Islet precursor cell (in vitro differentiated cells): ENCODE results near the gene CACNG1.
A peak's percentile ranks its signal among the peaks of the same experiment; 100 is the strongest.
"Not testable (repeated sequence)": the region's sequence is repeated elsewhere in the genome, so short reads cannot be mapped to it uniquely, and the experiment has no call there.

ENCODE experiments used
- DNase-seq: peaks from one replicate; pipeline ENCODE4 v3.0.0-alpha.2; 2018

The CACNG1 gene

DNA sequence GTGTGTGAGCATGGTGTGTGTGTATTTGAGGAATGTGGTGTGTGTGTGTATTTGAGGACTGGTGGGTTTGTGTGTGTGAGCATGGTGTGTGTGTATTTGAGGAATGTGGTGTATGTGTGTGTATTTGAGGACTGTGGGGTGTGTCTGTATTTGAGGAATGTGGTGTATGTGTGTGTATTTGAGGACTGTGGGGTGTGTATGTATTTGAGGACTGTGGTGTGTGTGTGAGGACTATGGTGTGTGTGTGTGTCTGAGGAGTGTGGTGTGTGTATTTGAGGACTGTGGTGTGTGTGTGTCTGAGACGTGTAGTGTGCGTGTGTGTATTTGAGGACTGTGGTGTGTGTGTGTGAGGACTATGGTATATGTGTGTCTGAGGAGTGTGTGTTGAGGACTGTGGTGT, 18.0 kb upstream of the CACNG1 start:
- DNase-seq = no peak

DNA sequence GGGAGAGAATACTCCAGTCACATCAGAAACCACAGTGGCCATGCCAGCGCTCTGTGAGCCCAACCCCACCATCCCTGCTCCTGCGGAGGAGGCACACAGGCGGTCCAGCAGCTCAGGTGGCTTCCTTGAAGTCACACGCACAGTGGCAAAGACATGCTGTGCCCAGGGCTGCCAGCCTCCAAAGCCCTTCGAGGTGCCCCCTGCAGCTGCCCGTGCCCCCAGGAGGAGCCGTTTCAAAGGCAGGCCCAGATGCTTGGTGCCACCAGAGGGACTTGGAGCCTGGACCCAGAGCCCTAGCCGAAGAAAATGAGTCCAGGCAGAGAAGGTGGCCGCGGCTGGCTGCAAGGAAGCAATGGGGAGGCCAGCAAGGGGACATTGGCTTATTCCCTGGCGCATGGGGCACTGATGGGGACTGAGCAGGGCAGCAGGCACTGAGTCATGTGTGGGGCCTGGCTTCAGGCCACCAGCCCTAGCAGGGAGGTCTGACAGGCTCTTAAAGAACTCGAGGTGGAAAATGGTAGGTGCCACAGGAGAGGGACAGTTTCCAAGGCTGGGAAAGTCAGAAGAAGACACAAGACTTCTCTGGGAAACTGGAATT, 17.2 kb upstream of the CACNG1 start:
- no peak for DNase-seq

DNA sequence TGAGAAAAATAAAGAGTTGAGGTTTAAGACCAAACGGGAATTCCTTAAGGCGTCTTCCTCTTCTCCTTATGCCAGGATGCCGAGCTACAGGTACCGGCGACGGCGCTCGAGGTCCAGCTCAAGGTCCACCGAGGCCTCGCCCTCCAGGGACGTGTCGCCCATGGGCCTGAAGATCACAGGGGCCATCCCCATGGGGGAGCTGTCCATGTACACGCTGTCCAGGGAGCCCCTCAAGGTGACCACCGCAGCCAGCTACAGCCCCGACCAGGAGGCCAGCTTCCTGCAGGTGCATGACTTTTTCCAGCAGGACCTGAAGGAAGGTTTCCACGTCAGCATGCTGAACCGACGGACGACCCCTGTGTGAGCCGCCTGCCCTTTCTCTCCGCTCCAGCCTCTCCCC, 13.7 kb upstream of the CACNG1 start:
- peak; percentile 54 for DNase-seq

DNA sequence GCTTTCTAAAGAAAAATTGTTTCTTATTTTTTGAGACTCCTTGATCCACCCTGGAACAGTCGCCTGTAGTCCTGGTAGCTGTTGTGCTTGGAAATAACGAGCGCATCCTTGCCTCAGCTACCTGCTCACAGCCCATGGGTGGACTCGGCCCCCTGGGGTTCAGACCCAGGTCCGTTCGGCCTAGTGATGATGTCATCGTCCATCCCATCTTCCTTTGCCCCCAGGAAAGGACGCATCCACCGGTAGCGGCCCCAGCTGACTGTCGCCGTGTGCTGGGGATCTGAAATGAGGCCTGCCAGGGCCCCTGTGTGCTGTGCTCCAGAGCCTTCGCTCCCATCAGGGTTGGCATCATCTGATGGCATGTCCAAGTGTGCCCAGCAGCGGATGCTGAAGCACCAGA, 12.0 kb upstream of the CACNG1 start:
- DNase-seq = no peak

DNA sequence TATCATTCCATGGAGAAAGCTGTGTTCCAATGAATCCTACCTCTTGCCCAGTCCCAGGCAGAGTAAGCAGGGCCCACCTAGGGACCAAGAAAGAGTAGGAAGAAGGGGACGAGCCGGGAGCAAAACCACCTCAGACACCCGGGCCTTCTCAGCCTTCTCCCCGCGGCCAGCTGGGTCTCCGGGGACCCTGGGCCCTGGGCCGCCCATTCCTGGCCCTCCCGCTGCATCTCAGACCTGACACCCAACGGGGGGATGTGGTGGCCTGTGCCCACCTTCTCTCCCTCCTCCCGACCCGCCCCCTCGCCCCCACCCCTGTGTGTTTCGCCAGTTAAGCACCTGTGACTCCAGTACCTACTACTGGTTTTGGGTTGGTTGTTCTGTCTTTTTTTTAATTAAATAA, 11.4 kb upstream of the CACNG1 start:
- DNase-seq = peak; percentile 53

DNA sequence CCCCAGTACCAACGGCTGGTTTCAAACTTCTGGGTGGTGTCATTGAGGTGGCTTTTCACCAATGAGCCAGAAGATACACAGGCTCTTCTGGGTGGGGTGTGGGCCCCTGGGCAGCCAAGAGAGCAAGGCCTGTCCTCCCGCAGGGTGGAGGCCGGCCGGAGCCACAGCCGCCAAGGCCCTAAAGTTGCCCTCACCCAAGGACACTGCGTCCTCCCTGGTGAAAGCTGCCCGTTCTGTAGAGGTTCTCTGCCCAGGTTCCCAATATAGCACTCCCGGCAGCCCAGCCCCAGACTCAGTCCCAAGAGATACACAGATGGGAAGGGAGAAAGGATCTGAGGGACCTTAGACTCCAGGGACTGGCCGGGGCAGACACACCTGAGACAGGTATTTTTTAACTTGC, 10.7 kb upstream of the CACNG1 start:
- DNase-seq = no peak

DNA sequence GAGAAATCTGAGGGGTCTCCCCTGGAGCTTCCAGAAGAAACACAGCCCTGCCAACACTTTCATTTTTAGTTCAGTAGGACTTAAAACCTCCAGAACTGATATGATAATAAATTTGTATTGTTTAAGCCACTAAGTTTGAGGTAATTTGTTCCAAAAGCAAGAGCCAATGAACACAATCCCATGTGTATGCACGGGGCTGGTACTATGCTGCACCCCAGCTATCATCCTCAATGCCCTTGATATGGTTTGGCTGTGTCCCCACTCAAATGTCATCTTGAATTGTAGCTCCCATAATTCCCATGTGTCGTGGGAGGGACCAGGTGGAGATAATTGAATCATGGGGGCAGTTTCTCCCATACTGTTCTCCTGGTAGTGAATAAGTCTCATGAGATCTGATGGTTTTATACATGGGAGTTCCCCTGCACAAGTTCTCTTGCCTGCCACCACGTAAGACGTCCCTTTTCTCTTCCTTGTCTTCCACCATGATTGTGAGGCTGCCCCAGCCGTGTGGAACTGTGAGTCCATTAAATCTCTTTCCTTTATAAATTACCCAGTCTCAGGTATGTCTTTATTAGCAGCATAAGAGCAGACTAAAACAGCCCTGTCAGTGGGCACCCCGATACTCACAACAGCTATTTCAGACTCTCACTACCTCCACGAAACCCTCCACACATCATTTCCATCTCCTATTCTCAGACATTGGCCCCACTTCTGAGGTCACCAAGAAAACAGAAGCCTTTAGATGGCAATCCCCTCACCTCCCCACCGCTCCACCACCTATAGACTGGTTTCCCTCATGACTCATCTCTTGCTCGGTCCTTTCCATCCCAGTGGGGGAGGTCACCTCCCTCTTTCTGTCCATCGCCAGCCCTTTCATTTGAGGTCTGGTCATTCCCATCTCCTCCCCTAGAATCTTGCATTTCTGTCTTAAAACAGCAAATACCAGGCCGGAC, 8.9 kb upstream of the CACNG1 start:
- no peak for DNase-seq

DNA sequence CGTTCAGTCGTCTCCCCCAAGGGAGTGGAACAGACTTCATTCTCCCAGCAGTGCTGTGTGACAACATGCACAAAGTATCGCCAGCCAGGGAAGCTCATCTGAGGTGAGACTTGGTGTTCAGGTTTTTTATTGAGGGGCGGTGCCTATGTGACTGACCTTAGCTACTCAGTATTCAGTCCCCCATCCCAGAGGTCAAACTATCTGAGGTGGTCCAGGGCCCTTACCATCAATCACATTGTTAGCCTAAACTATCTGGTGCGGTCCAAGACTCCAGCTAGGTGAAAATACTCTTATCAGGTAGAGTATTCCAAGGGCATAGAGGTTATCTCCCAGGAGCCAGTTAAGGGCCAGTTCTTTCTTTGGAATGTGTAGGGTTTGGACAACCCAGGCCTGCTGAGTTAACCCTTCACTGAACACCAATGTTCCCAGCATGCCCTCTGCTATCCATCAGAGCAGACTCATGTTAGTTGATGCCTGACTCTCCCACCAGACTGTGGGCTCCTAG, 5.4 kb upstream of the CACNG1 start:
- DNase-seq = no peak

DNA sequence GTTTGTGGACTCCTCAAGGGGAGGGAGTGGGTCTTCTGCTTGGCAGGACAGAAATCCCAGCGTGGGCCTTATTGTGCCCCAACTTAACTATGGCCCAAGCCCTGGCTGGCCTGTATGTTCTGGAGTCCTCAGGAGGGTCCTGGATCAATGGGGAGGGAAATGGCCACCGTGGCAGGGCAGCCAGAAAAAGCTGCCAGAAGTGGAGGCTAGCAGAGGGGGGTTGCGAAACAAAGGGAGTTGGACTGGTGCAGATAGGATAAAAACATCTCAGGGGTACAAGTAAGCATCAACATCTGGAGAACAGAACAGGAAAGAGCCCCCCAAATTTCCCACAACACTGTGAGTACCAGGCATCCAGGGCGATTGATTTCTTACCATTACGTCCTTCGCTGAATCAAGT, 3.7 kb upstream of the CACNG1 start:
- DNase-seq = peak; percentile 50

DNA sequence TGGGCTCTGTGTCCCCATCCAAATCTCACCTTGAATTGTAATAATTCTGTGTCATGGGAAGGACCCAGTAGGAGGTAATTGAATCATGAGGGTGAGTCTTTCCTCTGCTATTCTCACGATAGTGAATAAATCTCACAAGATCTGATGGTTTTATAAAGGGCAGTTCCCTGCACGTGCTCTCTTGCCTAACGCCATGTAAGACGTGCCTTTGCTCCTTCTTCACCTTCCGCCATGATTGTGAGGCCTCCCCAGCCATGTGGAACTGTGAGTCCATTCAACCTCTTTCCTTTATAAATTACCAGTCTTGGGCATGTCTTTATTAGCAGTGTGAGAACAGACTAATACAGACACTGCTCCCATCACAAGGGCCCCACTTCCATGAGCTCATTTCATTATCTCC, 3.2 kb upstream of the CACNG1 start:
- not testable (repeated sequence) for DNase-seq

DNA sequence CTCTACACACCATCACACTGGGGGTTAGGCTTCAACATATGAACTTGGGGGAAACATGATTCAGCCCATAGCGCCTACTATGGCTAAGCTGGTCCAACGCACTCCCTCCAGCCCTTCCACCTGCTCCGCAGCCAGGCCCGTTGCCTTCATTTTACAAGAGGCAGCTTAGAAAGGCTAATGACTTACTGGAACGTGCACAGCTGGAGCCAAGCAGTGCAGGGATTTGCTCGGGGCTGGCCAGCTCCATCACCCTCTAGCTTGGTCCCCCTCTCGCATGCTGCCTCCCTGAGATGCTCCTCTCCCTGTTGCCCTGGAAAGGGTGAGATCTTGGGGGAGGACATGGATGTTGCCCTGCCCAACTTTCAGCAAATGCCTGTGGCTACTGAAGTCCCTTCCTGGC, 2.8 kb upstream of the CACNG1 start:
- DNase-seq = peak; percentile 48

DNA sequence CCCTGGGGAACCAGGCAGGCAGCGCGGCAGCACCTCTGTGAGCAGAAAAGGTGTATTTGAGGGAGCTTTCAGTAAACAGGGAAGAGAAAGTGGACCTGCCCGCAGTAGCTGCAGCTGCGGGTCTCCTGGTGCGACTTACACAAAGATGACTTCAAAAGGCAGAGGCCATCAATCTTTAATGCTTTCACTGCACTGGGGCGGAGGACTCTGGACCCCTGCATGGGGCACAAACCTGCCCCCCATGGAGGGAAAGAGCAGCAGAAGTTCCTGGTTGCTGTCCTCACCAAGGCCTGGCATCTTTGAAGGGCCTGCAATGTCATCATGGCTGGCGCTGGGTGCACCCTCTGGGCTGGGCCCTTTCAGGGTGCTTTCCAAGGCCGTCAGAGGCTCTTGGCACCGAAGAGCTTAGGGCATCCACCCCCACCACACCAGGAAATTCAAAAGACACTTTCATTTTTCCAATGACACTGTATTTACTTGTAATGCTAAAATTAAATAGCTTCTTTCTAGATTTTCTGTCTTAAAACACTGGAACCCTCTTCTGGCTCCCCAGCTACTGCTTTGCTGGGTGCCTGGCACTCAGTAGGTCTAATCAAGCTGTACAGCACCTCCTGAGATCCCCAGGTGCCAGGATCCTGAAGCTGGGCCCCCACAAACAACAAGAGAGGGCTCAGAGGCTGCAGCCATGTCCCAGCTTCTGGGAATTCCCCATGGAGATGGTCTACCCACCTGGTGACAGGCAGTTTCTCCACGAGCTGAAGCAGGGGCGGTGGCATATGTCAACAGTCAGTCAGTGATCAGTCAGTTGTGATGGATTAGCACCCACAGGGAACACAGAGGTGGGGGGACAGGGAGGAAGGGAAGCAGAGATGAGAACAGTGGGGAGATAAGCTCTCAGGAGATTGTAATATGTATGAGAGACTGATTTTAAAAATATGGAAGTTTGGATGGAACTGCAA, 2.1 kb upstream of the CACNG1 start:
- no peak for DNase-seq

DNA sequence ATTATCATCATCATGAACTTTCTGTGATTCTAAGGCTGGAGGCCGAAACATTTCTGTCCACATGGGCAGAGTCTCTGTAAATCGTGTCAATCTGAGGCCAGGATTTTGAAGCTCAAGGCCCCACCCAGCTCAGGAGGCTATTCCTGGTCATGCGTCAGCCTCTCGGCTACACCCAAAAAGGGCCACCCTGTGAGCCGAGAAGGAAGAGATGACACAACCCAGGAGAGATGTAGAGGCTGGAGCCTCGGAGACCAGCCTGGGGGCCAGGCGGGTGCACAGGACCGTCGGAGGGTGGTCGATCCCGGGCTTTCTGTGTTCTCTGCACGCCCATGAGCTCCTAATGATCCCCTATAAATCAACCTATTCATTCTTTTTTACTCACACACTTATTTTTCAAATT, 1.1 kb upstream of the CACNG1 start:
- no peak for DNase-seq

DNA sequence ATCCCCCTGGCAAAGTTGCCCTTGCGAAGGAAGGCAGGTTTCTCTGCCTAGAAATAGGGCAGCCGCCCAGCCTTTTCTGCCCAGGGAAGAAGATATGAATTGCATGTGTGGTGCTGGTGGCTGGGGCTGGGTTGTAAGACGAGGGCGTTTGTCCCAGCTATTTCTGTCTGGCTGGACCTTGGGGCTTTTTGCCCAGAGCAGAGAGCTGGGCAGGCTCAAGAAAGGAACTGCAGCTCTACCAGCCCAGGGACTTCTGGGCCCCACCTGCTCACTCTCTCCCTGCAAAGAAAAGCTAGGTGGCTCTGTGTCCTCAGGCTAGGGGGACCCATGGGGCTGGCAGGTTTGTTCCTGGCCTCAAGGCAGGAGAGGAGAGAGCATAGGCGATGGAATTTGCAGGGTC, 586 bp downstream of the CACNG1 start:
- no peak for DNase-seq

DNA sequence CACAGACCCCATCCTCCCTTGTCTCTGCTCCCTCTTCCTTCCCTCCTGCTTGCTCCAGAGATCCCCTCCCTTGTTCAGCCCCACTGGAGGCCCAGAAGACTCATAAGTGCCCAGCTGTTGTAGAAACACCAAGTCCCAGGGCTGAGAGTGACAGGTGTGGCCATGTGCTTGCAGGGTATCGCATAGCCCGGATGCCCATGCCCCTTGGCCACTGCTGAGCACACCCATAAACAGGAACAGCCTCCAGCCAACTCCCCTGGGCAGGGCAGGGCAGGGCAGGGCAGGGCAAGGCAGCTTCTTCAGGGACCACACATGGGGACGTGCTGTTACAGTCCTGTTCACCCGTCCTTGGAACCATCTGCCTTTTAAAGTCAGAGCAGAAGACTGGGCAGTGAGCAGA, 2.0 kb downstream of the CACNG1 start:
- no peak for DNase-seq

DNA sequence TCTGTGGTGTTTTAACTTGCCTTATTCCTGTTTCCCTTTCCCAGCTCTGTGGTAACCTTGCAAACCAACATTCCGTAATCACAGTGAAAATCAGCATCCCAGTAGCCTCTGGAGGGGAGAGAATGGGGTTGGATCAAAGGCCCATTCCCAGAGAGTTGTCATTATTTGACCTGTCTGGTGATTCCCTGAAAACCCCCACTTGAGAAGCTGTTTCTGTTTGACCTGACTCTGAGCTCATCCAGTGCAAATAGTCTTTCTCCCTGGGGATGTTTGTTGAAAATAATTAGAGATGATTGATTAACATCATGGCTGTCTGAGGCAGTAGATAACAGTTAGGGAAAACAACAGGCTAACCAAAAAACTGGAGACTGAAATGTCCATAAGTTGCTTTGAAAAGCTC, 3.0 kb downstream of the CACNG1 start:
- no peak for DNase-seq

DNA sequence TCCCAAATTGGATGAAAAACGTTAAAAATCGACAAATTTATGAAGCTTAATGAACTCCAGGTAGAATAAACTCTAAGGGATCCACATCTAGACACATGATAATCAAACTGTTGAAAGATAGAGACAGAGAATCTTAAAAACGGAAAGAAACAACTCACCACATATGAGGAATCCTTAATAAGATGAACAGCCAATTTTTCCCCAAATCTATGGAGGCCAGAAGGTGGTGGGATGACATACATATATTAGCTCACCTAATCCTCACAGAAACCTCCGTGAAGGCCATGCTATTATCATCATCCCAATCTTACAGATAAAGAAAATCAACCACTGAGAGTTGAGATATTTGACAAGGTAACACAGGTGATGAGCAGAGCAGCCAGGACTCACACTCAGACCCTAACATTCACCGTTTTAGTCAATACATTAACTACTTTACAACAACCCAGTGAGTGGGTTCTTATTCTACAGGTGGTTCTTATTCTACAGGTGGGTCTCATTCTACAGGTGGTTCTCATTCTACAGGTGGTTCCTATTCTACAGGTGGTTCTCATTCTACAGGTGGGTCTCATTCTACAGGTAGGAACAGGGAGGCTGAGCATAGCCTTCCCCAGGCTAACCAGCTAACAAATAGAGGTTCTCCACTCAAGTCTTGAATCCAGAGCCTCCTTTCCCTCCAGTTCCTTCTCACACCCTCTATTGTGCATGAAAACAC, 4.8 kb downstream of the CACNG1 start:
- no peak for DNase-seq

DNA sequence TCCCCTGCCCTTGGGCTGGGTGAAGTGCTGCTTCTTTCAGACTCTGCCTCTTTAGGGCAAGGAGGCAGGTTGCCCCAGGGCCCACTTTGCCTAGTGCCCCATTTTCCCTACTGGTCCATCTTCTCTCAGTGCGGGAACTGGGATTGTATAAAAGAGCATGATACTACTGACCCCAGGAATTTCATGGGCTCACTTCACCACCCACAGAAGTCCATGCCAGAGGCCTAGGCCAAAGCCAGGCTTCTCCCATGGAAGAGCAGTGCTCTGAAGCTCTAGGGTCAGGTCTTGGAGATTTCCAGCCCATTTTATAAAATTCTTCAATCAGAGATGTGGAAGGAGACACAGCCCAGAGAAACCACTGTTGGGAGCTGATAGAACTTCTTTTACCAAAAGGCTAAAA, 5.7 kb downstream of the CACNG1 start:
- no peak for DNase-seq

DNA sequence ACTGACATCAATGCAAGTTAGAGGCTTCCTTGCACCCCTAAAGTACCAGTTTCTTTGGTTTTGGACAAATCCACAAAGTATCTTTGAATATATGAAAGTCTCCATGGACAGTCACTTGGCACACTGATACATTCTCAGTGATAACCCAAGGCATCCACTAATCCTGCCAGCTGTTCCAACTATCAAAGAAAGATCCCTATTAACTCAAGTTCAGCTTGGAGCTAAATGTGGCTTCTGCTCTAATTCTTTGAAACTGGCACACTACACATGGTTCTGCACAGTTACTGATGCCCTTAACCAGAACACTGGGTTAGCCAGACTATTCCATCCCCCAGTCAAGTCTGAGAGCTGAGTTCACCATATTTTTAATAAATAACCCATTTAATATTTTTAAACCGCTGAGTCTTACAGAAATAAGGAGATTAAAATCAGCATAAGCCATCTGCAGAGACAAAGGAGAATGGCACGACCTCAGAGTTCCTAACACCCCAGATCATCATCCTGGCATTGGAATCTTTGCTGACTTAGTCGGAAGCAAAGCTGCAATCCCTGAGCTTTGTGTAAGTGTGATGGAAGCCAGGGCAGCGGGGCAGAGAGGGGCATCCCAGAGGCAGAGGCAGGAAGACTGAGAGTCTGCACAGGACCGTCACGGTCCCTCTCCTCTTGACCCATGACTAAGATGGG, 6.3 kb downstream of the CACNG1 start:
- DNase-seq = peak; percentile 3

DNA sequence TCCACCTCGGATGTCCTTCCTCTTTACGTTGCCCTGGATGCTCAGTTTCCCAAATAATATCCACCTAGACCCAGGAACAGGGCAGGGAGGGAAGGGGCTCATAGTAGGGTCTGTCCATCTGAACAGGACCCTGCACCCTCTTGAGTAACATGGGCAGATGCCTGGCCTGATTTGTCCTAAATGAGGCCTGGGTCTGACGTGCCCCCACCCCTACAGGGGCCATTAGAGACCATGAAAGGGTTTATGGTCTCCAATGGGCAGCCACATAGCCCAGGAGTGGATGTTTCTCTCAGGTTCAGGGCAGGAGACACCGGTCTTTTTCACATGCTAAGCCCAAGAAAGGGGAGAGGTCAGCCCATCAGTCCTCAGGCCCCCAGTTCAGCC, 6.8 kb downstream of the CACNG1 start:
- peak; percentile 40 for DNase-seq

DNA sequence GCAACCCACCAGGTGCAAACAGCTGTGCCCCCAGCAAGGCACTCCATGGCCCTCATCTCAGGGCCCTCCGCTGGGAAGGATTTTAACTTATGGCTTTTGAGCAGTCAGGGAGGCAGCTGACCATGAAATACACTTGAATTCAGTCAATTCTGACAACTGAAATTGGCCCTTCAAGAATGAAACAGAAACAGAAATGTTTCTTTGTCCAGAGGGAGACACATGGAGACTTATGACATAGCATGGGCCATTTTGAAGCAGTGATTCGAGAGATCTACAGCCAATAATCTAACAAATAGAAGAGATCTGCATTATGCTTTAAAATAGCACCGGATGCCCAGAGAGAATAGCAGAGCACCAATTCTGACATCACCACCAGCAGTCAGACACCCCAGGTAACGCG, 7.5 kb downstream of the CACNG1 start:
- DNase-seq = no peak
